VCaP (cell line): Measurements from ENCODE around the gene WDR1.

Source experiments
- H3K27ac ChIP-seq: fragments of 450-650 bp; 2 replicates; pipeline ENCODE4 v1.5.1; 2017
- CTCF ChIP-seq: fragments of 450-650 bp; conservative IDR thresholded peaks from 2 replicates; pipeline ENCODE4 v1.5.1; 2017; ENCODE audit warnings: mild to moderate bottlenecking, moderate library complexity

Gene WDR1

GRCh38 chr4:10112658-10113284, 3.8 kb downstream of the WDR1 start:
- no peak for TF ChIP-seq CTCF
- H3K27ac ChIP-seq, result no peak overlapping the region

GRCh38 chr4:10111067-10111801, 5.4 kb downstream of the WDR1 start:
- no peak overlapping the region for H3K27ac ChIP-seq
- no peak for TF ChIP-seq CTCF

DNA sequence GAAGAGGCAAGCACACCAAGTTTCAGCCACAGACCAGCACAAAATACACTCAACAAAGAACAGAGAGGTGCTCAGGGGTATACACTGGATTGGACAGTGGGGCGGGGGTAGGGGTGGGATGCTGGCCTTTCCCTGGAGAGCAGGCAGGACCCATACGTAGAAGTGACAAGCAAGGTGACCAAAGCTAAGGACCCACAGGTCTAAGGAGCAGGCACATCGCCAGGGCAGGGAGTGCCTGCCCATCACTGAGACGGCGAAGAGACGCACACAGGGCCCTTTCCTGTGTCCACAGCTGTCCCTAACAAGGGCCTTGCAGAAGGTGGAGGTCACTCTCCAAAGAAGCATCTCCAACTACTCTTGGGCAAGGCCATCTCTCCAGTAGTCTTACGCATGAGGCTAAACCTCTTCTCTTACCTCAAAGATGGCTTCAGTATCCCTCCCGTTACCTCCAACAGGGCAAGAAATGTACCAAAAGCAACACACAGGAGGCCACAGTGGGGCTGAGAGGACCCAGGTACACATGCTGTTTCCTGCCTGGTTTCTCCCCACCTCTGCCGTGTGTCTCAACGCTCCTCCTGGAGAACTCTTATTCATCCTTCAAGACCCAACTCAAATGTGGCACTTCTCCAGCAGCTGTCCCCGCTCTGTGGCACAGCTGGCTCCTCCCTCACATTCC, 6.5 kb downstream of the WDR1 start:
- no peak for TF ChIP-seq CTCF
- H3K27ac ChIP-seq, result no peak overlapping the region

DNA sequence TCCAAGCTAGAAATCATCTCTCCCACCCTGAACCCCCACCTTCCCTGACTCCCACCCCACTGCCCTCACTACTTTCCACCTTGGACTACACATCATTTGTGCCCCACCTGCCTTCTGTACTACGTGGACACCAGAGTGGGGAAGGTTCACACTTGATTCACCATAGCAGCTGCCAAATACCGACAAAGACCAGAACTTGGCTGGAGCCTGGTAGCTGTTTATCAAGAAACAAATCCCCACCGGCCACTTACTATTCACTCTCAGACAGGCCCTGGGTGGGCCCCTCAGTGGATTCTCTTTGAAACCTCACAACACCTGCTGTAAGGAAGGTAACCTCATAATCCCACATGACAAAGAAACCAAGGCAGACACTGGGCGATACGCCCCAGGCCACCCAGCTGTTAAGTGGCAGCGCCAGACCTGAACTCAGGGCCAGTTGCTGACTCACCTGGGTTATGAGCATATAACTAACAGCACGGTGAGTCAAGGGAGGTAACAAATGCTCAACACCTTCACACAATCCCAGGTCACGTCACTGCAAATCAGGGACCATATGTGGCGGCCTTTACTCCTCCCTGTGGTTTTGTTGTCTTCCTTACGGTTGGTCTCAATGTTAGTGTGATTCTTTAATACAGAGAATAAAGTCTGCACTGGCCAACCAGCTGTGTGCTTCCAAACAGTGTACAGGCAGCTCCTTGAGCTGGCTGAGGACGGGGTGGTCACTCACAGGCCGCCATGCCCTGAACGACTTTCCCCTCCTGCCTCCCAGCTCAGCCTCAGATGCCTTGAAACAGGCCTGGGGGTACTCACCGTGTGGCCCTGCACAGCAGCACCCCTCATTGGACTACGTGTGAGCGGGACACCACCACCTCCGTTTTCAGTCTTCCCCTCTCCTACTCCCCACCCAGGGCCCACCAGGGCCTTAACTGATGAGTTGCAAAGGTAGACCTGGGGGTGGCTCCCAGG, 7.5 kb downstream of the WDR1 start:
- TF ChIP-seq CTCF, result no peak
- H3K27ac ChIP-seq, result no peak overlapping the region

- no peak overlapping the region for H3K27ac ChIP-seq
- TF ChIP-seq CTCF, result no peak
Measured at GRCh38 chr4:10108391-10108790, 8.2 kb downstream of the WDR1 start.

DNA sequence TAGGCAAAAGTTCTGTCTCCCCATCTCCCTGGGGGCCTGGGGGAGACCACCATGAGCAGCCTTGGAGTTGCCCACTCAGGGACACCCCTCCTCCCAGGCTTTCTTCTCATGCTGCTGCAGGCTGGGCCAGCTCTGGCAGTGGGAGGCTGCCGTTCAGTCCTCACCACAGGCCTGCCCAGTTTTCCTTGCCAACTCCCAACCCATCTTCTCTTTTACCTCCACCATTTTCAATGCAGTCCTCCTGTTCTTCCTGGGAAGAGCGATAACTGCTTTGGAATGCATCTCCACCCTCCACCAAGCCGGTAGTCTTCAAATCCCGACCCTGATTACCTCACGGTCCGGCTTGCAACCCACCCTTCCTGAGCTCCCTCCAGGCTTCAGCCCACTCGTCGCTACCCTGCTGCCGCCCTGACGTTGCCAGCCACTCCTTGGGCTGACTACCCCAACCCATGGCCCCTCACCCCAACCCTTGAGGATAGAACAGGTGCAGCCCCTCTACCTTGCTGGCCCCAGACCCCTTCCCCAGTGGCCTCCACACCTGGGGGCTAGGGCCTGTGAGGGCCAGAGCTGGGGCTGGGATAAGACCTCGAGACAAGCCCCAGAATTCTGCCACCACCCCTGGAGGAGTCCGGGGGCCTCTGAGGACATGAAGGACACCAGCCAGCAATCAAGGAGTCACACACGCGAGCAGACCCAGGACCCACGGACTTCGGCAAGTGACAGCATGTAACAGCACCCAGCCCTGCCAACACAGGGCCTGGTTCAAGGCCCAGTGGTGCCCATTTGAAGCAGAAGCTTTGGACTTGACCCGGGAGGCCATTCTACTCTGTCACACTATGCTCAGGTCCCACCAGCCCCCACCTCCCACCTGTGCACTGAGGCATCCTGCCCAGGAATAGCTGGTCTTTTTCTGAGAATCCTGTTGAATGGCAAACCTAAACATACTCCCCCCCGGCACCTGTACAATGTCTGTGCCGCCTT, 9.2 kb downstream of the WDR1 start:
- no peak for TF ChIP-seq CTCF
- no peak overlapping the region for H3K27ac ChIP-seq
